T-cell (primary cell): Measurements from ENCODE around the gene CLVS2. TPM values are rescaled to one million over a fixed set of nuclear protein-coding genes. Genes with fewer than 3 reads are reported as not detected.

ENCODE experiments used
- ATAC-seq, 4 experiments: fragments of 200-7000 bp in 3 of 4; fragments of 150-1000 bp in 1 of 4; cut with Tn5 transposase; replicated peaks in 1 of 4; 1 replicate in 3 of 4; 2 replicates in 1 of 4; pipeline ENCODE4 v1.10.0; 2021; ENCODE audit warnings: moderate library complexity in 3 of 4, mild to moderate bottlenecking in 2 of 4, moderate number of reproducible peaks in 1 of 4
- CTCF ChIA-PET, 2 donors: fragments of 300-600 bp; sonication (Branson Sonifier 250); formaldehyde crosslinking; loops; one replicate each; lab custom pipeline; 2022; ENCODE audit warnings: antibody characterized with exemption in 2 of 2; lab: Charles Lee
- POLR2A ChIA-PET, 2 donors: fragments of 300-600 bp; sonication (Branson Sonifier 250); formaldehyde crosslinking; loops; one replicate each; lab custom pipeline; 2022; ENCODE audit warnings: antibody characterized with exemption in 2 of 2; lab: Charles Lee
- DNase-seq, 35 experiments: peaks; one replicate each; pipeline versions ENCODE4 v3.0.0 to v3.0.0-alpha.2; 2013 to 2023
- H3K27ac ChIP-seq: one replicate; pipeline ENCODE4 v1.5.1; 2013; ENCODE audit warnings: low read length
- H3K27me3 ChIP-seq, 2 experiments: replicated peaks in 1 of 2; 1 replicate in 1 of 2; 2 replicates in 1 of 2; pipeline versions ENCODE4 v1.6.1 to v1.7.0; 2013; ENCODE audit warnings: low read length in 1 of 2, mixed read lengths in 1 of 2; ENCODE audit not compliant: control insufficient read depth in 2 of 2, insufficient read depth in 2 of 2; ENCODE audit errors: extremely low read depth in 1 of 2
- H3K36me3 ChIP-seq, 2 donors: 1 replicate in 1 of 2; 2 replicates in 1 of 2; pipeline versions ENCODE4 v1.6.1 to v1.7.0; 2013; ENCODE audit warnings: low read length in 1 of 2; ENCODE audit not compliant: control insufficient read depth in 2 of 2, insufficient read depth in 1 of 2; ENCODE audit errors: extremely low read depth in 1 of 2
- H3K4me1 ChIP-seq, 2 experiments: 1 replicate in 1 of 2; 2 replicates in 1 of 2; pipeline versions ENCODE4 v1.6.1 to v1.7.0; 2013; ENCODE audit warnings: low read length in 2 of 2, mixed read lengths in 1 of 2; ENCODE audit not compliant: insufficient read depth in 2 of 2, control insufficient read depth in 1 of 2; ENCODE audit errors: extremely low read depth in 1 of 2
- H3K4me3 ChIP-seq, 2 donors: 1 replicate in 1 of 2; 2 replicates in 1 of 2; pipeline versions ENCODE4 v1.5.1 to v1.7.0; 2013; ENCODE audit warnings: mild to moderate bottlenecking in 2 of 2, low read length in 1 of 2, moderate library complexity in 1 of 2; ENCODE audit not compliant: control insufficient read depth in 1 of 2; ENCODE audit errors: extremely low read depth in 1 of 2
- H3K9me3 ChIP-seq: 2 replicates; pipeline ENCODE4 v1.7.0; 2013
- H3K27ac Mint-ChIP-seq, 2 donors: one replicate each; pipeline ENCODE4 v1.8.0; 2020 to 2021; ENCODE audit warnings: mild to moderate bottlenecking in 2 of 2, mixed read lengths in 2 of 2
- H3K27me3 Mint-ChIP-seq, 2 donors: one replicate each; pipeline ENCODE4 v1.8.0; 2021 to 2022; ENCODE audit warnings: mixed read lengths in 2 of 2
- H3K36me3 Mint-ChIP-seq: one replicate; pipeline ENCODE4 v1.8.0; 2021; ENCODE audit warnings: mixed read lengths
- H3K4me1 Mint-ChIP-seq, 3 donors: one replicate each; pipeline ENCODE4 v1.8.0; 2020 to 2022; ENCODE audit warnings: mixed read lengths in 3 of 3, mild to moderate bottlenecking in 1 of 3
- H3K4me3 Mint-ChIP-seq, 3 donors: one replicate each; pipeline ENCODE4 v1.8.0; 2020 to 2022; ENCODE audit warnings: mild to moderate bottlenecking in 3 of 3, mixed read lengths in 3 of 3, moderate library complexity in 3 of 3
- H3K9me3 Mint-ChIP-seq, 3 donors: one replicate each; pipeline ENCODE4 v1.8.0; 2020 to 2022; ENCODE audit warnings: mixed read lengths in 3 of 3
- WGBS: methylation state at CpG from one replicate; pipeline ENCODE4 v1.1.5; 2013; ENCODE audit warnings: missing lambda C conversion rate; ENCODE audit not compliant: insufficient coverage; 5-methylcytosine and 5-hydroxymethylcytosine counted together
- total RNA-seq, 35 experiments: library from RNA in 6 of 35; stranded (reverse) in 6 of 35; fragments of 120-200 nt in 1 of 35; gene quantifications; one replicate each; pipeline versions ENCODE4 v1.2.1 to v1.2.4 and lab custom pipeline; 2013 to 2026

The CLVS2 gene
- total RNA-seq, 5 donors from 2014 or later (not counting 1 experiment from before 2014, with no cell fraction given) = not detected

GRCh38 chr6:122977180-122977579, 18.9 kb upstream of the CLVS2 start:
- no peaks in the 10 kb centered on the region for H3K4me1 Mint-ChIP-seq
- ChIA-PET POLR2A (no interaction called here), CTCF (interaction anchor here in 1 of 2 donors (0.7 kb wide), 1 partner anchor 60 kb away, joined by 5 read pairs; no protein-coding TSS in a partner anchor)
- DNase-seq (no peak), ATAC-seq (no peak)
- Histone ChIP-seq H3K4me3 (no peak overlapping the region), H3K36me3 (no peaks in the 10 kb centered on the region), H3K4me1 (no peaks in the 10 kb centered on the region), H3K27me3 (no peaks in the 10 kb centered on the region), H3K27ac (no peak overlapping the region), H3K9me3 (no peaks in the 10 kb centered on the region)
- H3K4me3 Mint-ChIP-seq = no peak overlapping the region
- no peaks in the 10 kb centered on the region for H3K36me3 Mint-ChIP-seq
- 67% methylated on average over 1 of the region's 4 CpGs for WGBS
- H3K27me3 Mint-ChIP-seq = no peaks in the 10 kb centered on the region
- H3K9me3 Mint-ChIP-seq = peaks cover 0 to 13% (median 3%) of the 10 kb centered on the region in 3 donors
- no peak overlapping the region for H3K27ac Mint-ChIP-seq

- H3K9me3 ChIP-seq = no peaks in the 10 kb centered on the region
- Mint-ChIP-seq H3K36me3 (no peaks in the 10 kb centered on the region), H3K4me3 (no peak overlapping the region), H3K4me1 (no peaks in the 10 kb centered on the region), H3K9me3 (peaks cover 5 to 23% (median 11%) of the 10 kb centered on the region in 3 donors), H3K27ac (no peak overlapping the region), H3K27me3 (no peaks in the 10 kb centered on the region)
- CTCF ChIA-PET = no interaction called here
- no peaks in the 10 kb centered on the region for H3K4me1 ChIP-seq
- POLR2A ChIA-PET = no interaction called here
- DNase-seq (no peak), ATAC-seq (no peak)
- no peak overlapping the region for H3K4me3 ChIP-seq
- no peak overlapping the region for H3K27ac ChIP-seq
- H3K27me3 ChIP-seq = no peaks in the 10 kb centered on the region
- WGBS = no CpG with 5 or more reads among the region's 2 CpGs
- H3K36me3 ChIP-seq = no peaks in the 10 kb centered on the region
Observed at GRCh38 chr6:122984393-122984792, 11.6 kb upstream of the CLVS2 start.

GRCh38 chr6:122994256-122994655, 1.8 kb upstream of the CLVS2 start:
- ATAC-seq = no peak
- Mint-ChIP-seq H3K9me3 (peaks cover 0 to 4% (median 2%) of the 10 kb centered on the region in 3 donors), H3K4me1 (peaks cover 0 to 3% (median 2%) of the 10 kb centered on the region in 3 donors), H3K4me3 (no peak overlapping the region), H3K36me3 (no peaks in the 10 kb centered on the region), H3K27ac (no peak overlapping the region), H3K27me3 (peaks cover 33 to 35% of the 10 kb centered on the region in 2 donors)
- POLR2A ChIA-PET = no interaction called here
- Histone ChIP-seq H3K9me3 (no peaks in the 10 kb centered on the region), H3K27ac (no peak overlapping the region), H3K36me3 (no peaks in the 10 kb centered on the region), H3K27me3 (peaks cover 10 to 23% of the 10 kb centered on the region in 2 experiments), H3K4me3 (no peak overlapping the region), H3K4me1 (no peaks in the 10 kb centered on the region)
- DNase-seq = no peak
- CTCF ChIA-PET = no interaction called here
- WGBS = 76% methylated on average over 3 of the region's 3 CpGs

GRCh38 chr6:122996794-122997505, 915 bp downstream of the CLVS2 start:
- POLR2A ChIA-PET = no interaction called here
- H3K27ac Mint-ChIP-seq = no peak overlapping the region
- H3K27me3 Mint-ChIP-seq = peaks cover 33 to 38% of the 10 kb centered on the region in 2 donors

GRCh38 chr6:122997541-122998150, 1.6 kb downstream of the CLVS2 start:
- no peak overlapping the region for H3K4me3 ChIP-seq
- peaks cover 10 to 23% of the 10 kb centered on the region in 2 experiments for H3K27me3 ChIP-seq
- Mint-ChIP-seq H3K36me3 (no peaks in the 10 kb centered on the region), H3K9me3 (no peaks in the 10 kb centered on the region), H3K4me1 (peaks cover 0 to 3% (median 2%) of the 10 kb centered on the region in 3 donors), H3K27ac (no peak overlapping the region), H3K27me3 (peaks cover 33 to 37% of the 10 kb centered on the region in 2 donors), H3K4me3 (no peak overlapping the region)
- H3K9me3 ChIP-seq = no peaks in the 10 kb centered on the region
- WGBS = 86% methylated on average over 12 of the region's 13 CpGs
- DNase-seq (no peak), ATAC-seq (no peak)
- H3K36me3 ChIP-seq = no peaks in the 10 kb centered on the region
- no peaks in the 10 kb centered on the region for H3K4me1 ChIP-seq
- CTCF ChIA-PET = no interaction called here
- POLR2A ChIA-PET = no interaction called here
- H3K27ac ChIP-seq = no peak overlapping the region

More at GRCh38 chr6:122996794-122997505, 915 bp downstream of the CLVS2 start:
- no peak overlapping the region for H3K4me3 ChIP-seq
- Mint-ChIP-seq H3K4me3 (no peak overlapping the region), H3K9me3 (no peaks in the 10 kb centered on the region), H3K36me3 (no peaks in the 10 kb centered on the region), H3K4me1 (peaks cover 0 to 3% (median 2%) of the 10 kb centered on the region in 3 donors)
- H3K4me1 ChIP-seq = no peaks in the 10 kb centered on the region
- no peaks in the 10 kb centered on the region for H3K9me3 ChIP-seq
- no peak for ATAC-seq
- no peaks in the 10 kb centered on the region for H3K36me3 ChIP-seq
- peaks cover 10 to 23% of the 10 kb centered on the region in 2 experiments for H3K27me3 ChIP-seq
- WGBS = 90% methylated on average over 1 of the region's 19 CpGs
- no peak for DNase-seq
- H3K27ac ChIP-seq = no peak overlapping the region
- CTCF ChIA-PET = no interaction called here

- Histone ChIP-seq H3K4me3 (no peak overlapping the region), H3K27me3 (peaks cover 10 to 23% of the 10 kb centered on the region in 2 experiments), H3K9me3 (no peaks in the 10 kb centered on the region), H3K4me1 (no peaks in the 10 kb centered on the region), H3K27ac (no peak overlapping the region), H3K36me3 (no peaks in the 10 kb centered on the region)
- Mint-ChIP-seq H3K27me3 (peaks cover 33 to 34% of the 10 kb centered on the region in 2 donors), H3K4me3 (no peak overlapping the region), H3K9me3 (no peaks in the 10 kb centered on the region), H3K36me3 (no peaks in the 10 kb centered on the region), H3K27ac (no peak overlapping the region), H3K4me1 (peaks cover 0 to 3% (median 2%) of the 10 kb centered on the region in 3 donors)
- ChIA-PET POLR2A (no interaction called here), CTCF (no interaction called here)
- no CpG with 5 or more reads among the region's 5 CpGs for WGBS
- ATAC-seq (no peak), DNase-seq (no peak)
Observed at GRCh38 chr6:122998403-122998975, 2.5 kb downstream of the CLVS2 start.
